ENCODE data around the gene TIMM10B.
"Not testable (repeated sequence)": the region's sequence is repeated elsewhere in the genome, so short reads cannot be mapped to it uniquely, and the experiment has no call there.

TIMM10B gene

DNA sequence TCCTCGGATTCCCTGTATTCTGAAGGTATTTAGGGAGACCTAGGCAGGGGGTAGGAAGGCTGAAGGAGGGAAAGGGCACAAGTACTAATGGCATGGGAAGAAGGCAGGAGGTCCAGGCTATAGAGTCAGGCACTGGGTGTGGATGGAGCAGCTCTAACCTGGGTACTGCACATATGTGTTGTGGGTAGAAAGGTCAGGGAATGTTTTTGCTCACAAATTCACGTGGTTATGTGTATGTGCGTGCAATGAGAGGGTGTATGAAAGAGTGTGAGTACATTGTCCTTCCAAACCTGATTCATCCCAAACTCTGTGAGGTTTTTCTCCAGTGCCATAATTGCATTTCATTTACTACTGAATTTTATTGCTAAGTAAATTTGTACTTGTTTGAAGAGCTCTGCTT, 39.0 kb downstream of the TIMM10B start:
- Histone ChIP-seq H3K27me3 (ENCODE audit: insufficient read depth, poor library complexity, severe bottlenecking) (no peaks in the 10 kb centered on the region), H3K4me3 (replicated peaks; ENCODE audit: insufficient read depth, low read length) (no peak overlapping the region), H3K27ac (replicated peaks) (no peak overlapping the region)
- DNase-seq (ENCODE audit: low read depth in 1 of 2, low spot score in 1 of 2), result no peak
- TF ChIP-seq REST (IDR thresholded peaks at IDR 0.05; ENCODE audit: insufficient replicate concordance, low read depth), result no peak
- no peak for TF ChIP-seq SPI1 (IDR thresholded peaks at IDR 0.05; ENCODE audit: borderline replicate concordance, low read depth)
- TF ChIP-seq CTCF (IDR thresholded peaks at IDR 0.05; ENCODE audit: insufficient read depth, low read length), result no peak
- no peak for TF ChIP-seq GABPA (IDR thresholded peaks at IDR 0.05; ENCODE audit: low read depth)
- no peak for TF ChIP-seq POLR2AphosphoS5 (IDR thresholded peaks at IDR 0.05; ENCODE audit: low read depth)

DNA sequence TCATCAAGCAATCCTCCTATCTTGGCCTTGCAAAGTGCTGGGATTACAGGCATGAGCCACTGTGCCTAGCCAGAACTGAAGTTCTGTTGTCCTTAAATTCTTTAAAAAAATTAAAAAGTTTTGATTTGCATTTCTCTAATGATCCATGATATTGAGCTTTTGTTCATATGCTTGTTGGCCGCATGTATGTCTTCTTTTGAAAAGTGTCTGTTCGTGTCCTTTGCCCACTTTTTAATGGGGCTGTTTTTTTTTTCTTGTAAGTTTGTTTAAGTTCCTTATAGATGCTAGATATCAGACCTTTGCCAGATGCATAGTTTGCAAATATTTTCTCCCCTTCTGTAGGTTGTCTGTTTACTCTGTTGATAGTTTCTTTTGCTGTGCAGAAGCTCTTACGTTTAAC, 40.6 kb downstream of the TIMM10B start:
- H3K27me3 ChIP-seq (ENCODE audit: insufficient read depth, poor library complexity, severe bottlenecking); H3K4me3 ChIP-seq (replicated peaks; ENCODE audit: insufficient read depth, low read length); DNase-seq (ENCODE audit: low read depth in 1 of 2, low spot score in 1 of 2); H3K27ac ChIP-seq (replicated peaks): not testable (repeated sequence)

DNA sequence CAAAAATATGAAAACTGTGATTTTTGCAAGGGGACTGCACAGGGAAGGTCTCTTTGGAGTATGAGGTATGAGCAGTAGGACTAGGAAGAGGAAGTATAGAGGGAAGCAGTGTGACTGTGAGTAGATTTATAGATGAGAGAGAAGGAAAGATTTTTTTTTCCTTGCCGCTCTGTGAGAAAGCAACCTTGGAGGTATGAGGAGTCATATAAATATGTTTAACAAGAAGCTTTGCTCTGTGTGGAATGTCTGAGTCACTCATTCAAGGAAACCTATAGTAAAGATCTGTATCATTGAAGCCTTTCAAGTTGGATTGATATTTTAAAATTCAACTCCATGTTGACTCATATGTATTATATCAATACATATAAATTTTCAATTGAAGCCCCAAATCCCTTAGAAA, 42.0 kb downstream of the TIMM10B start:
- Histone ChIP-seq H3K27ac (replicated peaks) (no peak overlapping the region), H3K4me3 (replicated peaks; ENCODE audit: insufficient read depth, low read length) (no peak overlapping the region), H3K27me3 (ENCODE audit: insufficient read depth, poor library complexity, severe bottlenecking) (no peaks in the 10 kb centered on the region)
- TF ChIP-seq REST (IDR thresholded peaks at IDR 0.05; ENCODE audit: insufficient replicate concordance, low read depth) (no peak), POLR2AphosphoS5 (IDR thresholded peaks at IDR 0.05; ENCODE audit: low read depth) (no peak), SPI1 (IDR thresholded peaks at IDR 0.05; ENCODE audit: borderline replicate concordance, low read depth) (no peak), CTCF (IDR thresholded peaks at IDR 0.05; ENCODE audit: insufficient read depth, low read length) (no peak), GABPA (IDR thresholded peaks at IDR 0.05; ENCODE audit: low read depth) (no peak)
- DNase-seq (ENCODE audit: low read depth in 1 of 2, low spot score in 1 of 2), result no peak

- H3K4me3 ChIP-seq (replicated peaks; ENCODE audit: insufficient read depth, low read length), result no peak overlapping the region
- no peaks in the 10 kb centered on the region for H3K27me3 ChIP-seq (ENCODE audit: insufficient read depth, poor library complexity, severe bottlenecking)
- DNase-seq (ENCODE audit: low read depth in 1 of 2, low spot score in 1 of 2), result no peak
- TF ChIP-seq SPI1 (IDR thresholded peaks at IDR 0.05; ENCODE audit: borderline replicate concordance, low read depth) (no peak), CTCF (IDR thresholded peaks at IDR 0.05; ENCODE audit: insufficient read depth, low read length) (no peak), REST (IDR thresholded peaks at IDR 0.05; ENCODE audit: insufficient replicate concordance, low read depth) (no peak), POLR2AphosphoS5 (IDR thresholded peaks at IDR 0.05; ENCODE audit: low read depth) (no peak), GABPA (IDR thresholded peaks at IDR 0.05; ENCODE audit: low read depth) (no peak)
- no peak overlapping the region for H3K27ac ChIP-seq (replicated peaks)
Observed at GRCh38 chr11:6526411-6527135, 45.3 kb downstream of the TIMM10B start.
